ELR (cell line): ENCODE data around the gene CERK.

Experiments
- DNase-seq: peaks from one replicate; pipeline ENCODE4 v3.0.0-alpha.2; 2015; ENCODE audit warnings: low read depth

CERK gene

GRCh38 chr22:46677323-46678002 is 60.6 kb downstream of the CERK start:
- no peak for DNase-seq

- DNase-seq = no peak
These were observed 61.2 kb downstream of the CERK start for GRCh38 chr22:46676881-46677280.

DNA sequence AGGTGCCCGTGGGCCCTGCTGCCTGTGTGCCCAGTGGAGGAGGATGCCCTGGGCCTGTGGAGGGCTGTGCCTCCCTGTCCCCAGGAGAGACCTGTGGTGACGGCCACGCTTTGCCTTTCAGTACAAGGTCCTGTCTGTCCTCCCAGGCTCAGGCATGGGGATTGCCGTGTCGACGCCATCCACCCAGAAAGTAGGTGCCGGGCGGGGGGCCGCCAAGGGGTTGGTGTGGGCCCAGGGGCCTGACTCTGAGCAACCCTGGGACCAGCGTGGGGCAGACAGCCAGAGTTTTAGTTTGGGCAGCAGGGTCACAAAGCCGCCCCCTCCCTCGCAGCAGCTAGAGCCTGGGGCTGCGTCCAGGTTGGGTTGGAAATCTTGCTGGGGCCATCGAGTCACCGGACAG is 61.6 kb downstream of the CERK start:
- DNase-seq = no peak

- no peak for DNase-seq
These were observed 62.1 kb downstream of the CERK start for GRCh38 chr22:46675938-46676337.

- DNase-seq = no peak
These were observed 62.6 kb downstream of the CERK start for GRCh38 chr22:46675479-46675878.

DNA sequence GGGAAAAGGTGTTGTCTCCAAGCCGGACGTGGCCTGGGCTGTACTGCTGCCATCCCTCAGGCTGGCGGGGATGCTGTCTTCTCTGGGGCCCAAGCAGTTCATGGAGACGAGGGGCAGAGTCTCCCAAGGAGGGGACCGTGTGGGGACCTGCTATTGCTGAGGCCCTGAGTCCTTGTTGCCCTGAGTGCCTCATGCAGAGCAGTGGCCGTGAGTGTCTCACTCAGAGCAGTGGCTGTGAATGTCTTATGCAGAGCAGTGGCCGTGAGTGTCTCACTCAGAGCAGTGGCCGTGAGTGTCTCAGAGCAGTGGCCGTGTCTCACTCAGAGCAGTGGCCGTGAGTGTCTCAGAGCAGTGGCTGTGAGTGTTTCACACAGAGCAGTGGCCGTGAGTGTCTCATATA is 63.1 kb downstream of the CERK start:
- DNase-seq = no peak

DNA sequence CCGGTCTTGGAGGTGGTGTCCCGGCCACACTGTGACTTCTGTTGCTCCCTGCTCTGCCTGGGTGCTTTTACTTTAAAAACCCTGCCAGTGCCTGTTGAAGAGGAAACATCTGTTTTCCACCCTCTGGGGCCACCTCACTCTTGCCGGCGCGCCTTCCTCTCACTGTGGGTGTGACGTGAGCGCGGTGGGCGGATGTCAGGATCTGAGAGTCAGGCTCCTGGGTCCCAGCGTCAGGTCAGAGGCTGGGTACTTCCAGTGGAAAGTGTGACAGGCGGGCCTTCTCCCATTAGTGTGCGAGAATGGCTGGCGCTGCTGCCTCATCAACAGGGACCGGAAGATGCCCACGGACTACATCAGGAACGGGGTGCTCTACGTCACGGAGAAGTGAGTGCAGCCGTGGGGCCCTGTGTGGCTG is 63.7 kb downstream of the CERK start:
- DNase-seq = no peak

- no peak for DNase-seq
These were observed 64.3 kb downstream of the CERK start for GRCh38 chr22:46673662-46674236.

- peak; percentile 7 for DNase-seq
These were observed 64.8 kb downstream of the CERK start for GRCh38 chr22:46673205-46673604.

GRCh38 chr22:46672731-46673130 is 65.3 kb downstream of the CERK start:
- no peak for DNase-seq

DNA sequence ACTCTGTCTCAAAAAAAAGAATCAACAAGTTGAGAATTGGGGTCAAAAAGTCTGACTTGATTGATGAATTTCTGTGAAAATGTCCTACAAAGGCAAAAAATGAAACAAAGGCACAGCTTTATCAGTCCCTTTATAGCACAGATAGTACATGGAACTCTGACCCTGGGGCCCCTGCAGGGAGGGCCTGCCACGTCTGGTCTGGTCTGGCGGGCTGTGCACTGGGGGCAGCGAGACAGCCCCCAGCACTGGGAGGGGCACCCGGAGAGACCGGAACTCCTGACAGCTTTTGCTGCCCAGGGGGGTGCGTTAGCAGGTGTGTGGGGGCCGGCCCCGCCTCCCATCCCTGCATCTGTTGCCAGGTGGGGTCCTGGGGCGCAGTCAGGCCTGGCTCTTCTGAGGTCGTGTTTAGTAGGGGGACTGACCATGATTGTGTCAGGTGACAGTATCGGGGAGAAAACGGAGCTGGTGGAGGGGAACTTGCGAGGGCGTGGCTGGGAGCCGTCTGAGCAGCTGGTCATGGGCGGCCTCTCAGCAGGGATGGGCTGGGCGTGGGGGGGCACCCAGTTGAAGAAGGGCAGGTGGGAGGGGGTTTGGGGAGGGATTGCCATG is 66.1 kb downstream of the CERK start:
- no peak for DNase-seq

- DNase-seq = no peak
These were observed 68.9 kb downstream of the CERK start for GRCh38 chr22:46669201-46669600.

- DNase-seq = no peak
These were observed 69.9 kb downstream of the CERK start for GRCh38 chr22:46668116-46668515.

GRCh38 chr22:46667245-46667623 is 70.8 kb downstream of the CERK start:
- DNase-seq = no peak

DNA sequence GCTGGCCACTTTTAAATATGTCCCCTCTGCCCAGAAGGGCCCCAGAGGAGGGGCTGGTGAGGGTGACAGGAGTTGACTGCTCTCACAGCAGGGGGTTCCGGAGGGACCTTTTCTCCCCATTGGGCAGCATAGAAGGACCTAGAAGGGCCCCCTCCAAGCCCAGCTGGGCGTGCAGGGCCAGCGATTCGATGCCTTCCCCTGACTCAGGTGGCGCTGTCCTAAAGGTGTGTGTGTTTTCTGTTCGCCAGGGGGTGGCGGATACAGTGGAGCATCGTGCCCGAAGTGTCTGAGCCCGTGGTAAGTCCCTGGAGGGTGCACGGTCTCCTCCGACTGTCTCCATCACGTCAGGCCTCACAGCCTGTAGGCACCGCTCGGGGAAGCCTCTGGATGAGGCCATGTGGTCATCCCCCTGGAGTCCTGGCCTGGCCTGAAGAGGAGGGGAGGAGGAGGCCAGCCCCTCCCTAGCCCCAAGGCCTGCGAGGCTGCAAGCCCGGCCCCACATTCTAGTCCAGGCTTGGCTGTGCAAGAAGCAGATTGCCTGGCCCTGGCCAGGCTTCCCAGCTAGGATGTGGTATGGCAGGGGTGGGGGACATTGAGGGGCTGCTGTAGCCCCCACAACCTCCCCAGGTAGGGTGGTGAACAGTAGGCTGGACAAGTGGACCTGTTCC is 71.3 kb downstream of the CERK start:
- DNase-seq = no peak

GRCh38 chr22:46665751-46666280 is 72.2 kb downstream of the CERK start:
- DNase-seq = no peak

- no peak for DNase-seq
These were observed 72.8 kb downstream of the CERK start for GRCh38 chr22:46665151-46665695.

GRCh38 chr22:46664301-46664855 is 73.7 kb downstream of the CERK start:
- no peak for DNase-seq

- no peak for DNase-seq
These were observed 74.5 kb downstream of the CERK start for GRCh38 chr22:46663436-46664100.

DNA sequence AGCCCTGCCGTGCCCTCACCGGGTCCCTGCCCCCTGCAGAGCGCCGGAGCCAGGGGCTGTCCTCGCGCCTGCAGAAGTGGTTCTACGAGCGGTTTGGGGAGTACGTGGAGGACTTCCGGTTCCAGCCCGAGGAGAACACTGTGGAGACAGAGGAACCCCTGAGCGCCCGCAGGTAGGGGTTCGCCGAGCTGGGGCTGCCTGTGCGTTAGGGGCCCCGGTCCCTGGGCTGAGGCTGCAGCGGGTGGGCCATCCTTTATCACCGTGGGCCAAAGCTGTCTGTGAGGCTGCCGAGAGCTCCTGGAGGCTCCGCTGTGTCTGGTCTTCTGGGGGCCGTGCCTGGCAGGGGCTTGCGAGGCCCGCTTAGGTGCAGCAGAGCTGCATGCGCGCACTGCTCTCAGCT is 75.1 kb downstream of the CERK start:
- no peak for DNase-seq

- no peak for DNase-seq
These were observed 75.8 kb downstream of the CERK start for GRCh38 chr22:46662226-46662625.
